ENCODE results near the gene FTO.

The FTO gene

DNA sequence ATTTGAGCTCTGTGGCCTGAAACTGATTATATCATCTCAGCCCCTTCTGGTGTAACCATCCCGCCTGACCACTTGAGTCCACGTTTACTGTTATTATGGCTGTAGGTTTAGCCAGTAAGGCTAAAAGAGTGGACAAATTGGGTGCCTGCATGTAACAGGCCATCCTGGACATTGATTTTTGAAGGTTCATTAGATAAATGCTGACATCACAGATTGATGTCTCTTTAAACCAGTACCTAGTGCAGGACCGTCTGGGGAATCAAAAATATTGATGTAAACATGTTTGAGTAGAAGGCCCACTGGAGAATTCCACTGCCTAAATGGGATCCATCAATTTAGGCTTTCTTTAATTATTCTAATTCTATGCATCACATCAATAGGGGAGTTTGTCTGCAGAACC lies 367.6 kb downstream of the FTO start:
- no peak overlapping the region for H3K4me3 ChIP-seq (ENCODE audit: low read length)
- TF ChIP-seq ZNF274 (IDR thresholded peaks at IDR 0.05; ENCODE audit: low read depth, low read length), result no peak

- no peak for TF ChIP-seq ZNF274 (IDR thresholded peaks at IDR 0.05; ENCODE audit: low read depth, low read length)
- no peak overlapping the region for H3K4me3 ChIP-seq (ENCODE audit: low read length)
Observed at GRCh38 chr16:54072237-54072636, 368.3 kb downstream of the FTO start.

DNA sequence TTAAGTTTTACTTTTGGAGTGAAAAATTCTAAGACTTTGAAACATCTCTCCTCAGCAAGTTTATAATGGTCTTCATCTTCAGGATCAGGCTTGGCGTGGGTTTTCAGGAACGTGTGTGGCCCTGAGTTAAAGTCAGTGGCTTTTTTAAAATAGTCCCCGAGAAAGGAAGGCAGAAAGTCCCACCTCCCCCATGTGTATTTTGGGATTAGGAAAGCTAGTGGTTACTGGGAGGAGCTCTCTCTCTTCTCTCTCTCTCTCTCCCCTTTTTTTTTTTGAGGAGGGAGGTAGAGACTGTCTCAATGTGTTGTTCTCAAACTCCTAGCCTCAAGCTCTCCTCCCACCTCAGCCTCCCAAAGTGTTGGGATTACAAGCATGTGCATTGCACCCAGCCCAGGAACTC lies 369.4 kb downstream of the FTO start:
- no peak overlapping the region for H3K4me3 ChIP-seq (ENCODE audit: low read length)
- no peak for TF ChIP-seq ZNF274 (IDR thresholded peaks at IDR 0.05; ENCODE audit: low read depth, low read length)

- no peak overlapping the region for H3K4me3 ChIP-seq (ENCODE audit: low read length)
- no peak for TF ChIP-seq ZNF274 (IDR thresholded peaks at IDR 0.05; ENCODE audit: low read depth, low read length)
Observed at GRCh38 chr16:54075446-54075845, 371.5 kb downstream of the FTO start.

DNA sequence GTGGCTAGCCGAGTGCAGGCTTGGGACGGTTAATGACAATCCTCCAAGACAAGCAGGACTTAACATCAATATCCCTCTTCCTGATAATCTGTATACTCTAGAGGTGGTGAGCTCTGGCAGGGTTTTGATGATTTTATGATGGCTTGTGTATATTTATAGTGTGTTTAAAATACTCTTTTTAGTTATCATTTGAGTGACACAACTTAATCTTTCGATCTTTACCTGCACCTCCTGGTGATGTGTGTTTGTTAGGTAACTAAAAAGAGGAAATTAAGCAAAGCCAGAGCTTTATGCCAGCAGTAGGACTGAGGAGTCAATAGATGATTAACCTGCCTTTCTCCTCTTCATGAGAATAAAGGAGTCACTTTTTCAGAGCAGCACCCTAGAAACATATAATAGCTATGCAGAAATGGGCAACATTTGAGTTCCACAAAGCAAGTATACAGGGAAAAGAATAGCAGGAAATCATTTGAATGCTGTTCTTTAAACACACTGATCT lies 372.1 kb downstream of the FTO start:
- H3K4me3 ChIP-seq (ENCODE audit: low read length), result no peak overlapping the region
- TF ChIP-seq ZNF274 (IDR thresholded peaks at IDR 0.05; ENCODE audit: low read depth, low read length), result no peak

GRCh38 chr16:54077050-54077821 lies 373.3 kb downstream of the FTO start:
- H3K4me3 ChIP-seq (ENCODE audit: low read length), result no peak overlapping the region
- TF ChIP-seq ZNF274 (IDR thresholded peaks at IDR 0.05; ENCODE audit: low read depth, low read length), result no peak

DNA sequence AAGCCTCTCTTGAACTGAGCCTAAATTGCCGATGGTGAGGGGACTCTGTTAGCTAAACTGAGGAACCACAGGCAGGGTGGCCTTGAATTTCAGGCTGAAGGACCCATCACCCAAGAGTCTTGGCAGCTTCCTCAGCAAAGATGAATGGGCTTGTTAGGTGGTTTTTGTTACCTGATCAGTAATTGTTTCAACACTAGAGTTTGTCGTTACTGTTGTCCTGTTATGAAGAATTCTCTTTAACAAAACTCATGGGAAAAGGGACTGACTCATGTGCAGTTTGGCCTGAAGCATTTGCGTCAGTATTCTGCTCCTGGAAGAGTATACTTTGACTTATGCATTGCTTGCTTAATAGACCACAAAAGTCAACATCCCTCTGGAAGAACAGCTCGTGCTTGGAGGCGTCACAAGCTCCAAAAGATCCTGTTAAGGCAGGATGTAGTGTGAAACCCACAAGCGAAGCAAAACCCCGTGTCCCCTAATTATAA lies 376.6 kb downstream of the FTO start:
- no peak for TF ChIP-seq ZNF274 (IDR thresholded peaks at IDR 0.05; ENCODE audit: low read depth, low read length)

DNA sequence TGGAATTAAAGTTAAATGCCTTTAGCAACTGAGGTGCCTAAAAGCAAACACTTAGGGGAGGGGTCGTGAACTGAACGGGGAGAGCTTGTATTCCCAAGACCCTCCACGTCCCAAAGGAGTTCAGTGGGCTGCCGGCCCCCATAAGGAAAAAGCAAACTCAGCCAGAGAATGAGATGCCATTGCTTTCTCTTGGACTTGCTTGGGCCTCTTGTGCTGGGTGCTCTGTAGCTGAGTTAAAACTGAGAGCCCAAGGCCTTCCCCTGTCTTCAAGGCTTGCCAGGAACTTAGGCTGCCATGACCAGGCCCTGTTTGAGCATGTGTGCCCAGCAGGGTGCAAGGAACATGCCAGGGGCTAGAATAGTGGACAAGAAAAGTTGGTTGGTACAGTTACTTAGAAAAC lies 382.8 kb downstream of the FTO start:
- TF ChIP-seq ZNF274 (IDR thresholded peaks at IDR 0.05; ENCODE audit: low read depth, low read length), result no peak

More for the DNA sequence above, 376.6 kb downstream of the FTO start:
- no peak overlapping the region for H3K4me3 ChIP-seq (ENCODE audit: low read length)

DNA sequence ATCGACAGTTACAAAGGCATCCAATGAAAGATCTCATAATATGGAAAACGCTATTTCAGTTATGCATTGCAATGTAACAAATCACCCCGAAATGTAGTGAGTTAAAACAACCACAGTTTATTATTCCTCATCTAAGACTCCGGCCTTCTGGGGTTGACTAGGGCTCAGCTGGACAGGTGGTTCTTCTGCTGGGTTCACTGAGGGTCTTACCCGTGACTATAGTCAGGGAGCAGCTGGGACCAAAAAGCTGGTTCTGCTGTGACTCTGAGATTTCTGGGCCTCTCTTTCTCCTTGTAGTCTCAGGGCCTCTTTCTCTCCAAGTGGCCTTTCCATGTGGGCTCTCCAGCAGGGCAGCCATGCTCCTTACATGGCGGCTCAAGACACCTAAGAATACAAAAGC lies 386.6 kb downstream of the FTO start:
- no peak for TF ChIP-seq ZNF274 (IDR thresholded peaks at IDR 0.05; ENCODE audit: low read depth, low read length)
- no peak overlapping the region for H3K4me3 ChIP-seq (ENCODE audit: low read length)

More for the DNA sequence above, 382.8 kb downstream of the FTO start:
- no peak overlapping the region for H3K4me3 ChIP-seq (ENCODE audit: low read length)

GRCh38 chr16:54093281-54093680 lies 389.3 kb downstream of the FTO start:
- H3K4me3 ChIP-seq (ENCODE audit: low read length), result no peak overlapping the region
- no peak for TF ChIP-seq ZNF274 (IDR thresholded peaks at IDR 0.05; ENCODE audit: low read depth, low read length)

DNA sequence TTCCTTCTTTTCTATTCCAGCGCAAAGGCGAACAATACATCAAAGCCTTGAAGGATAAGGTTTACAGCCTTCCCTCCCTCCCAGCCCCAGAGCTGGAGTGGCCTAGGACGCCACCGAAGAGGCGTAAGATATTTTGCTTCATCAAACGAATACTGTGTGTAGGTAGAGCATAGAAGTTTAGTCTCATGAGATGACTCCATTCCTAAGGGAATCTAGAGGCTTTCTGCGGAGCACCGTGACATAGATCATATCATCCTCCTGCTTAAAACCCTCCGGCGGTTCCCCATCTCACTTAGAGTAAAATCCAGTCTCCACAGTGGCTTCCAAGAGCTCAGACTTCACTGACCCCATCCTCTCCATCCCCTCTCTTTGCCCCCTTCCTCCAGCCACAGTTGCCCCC lies 390.7 kb downstream of the FTO start:
- no peak for TF ChIP-seq ZNF274 (IDR thresholded peaks at IDR 0.05; ENCODE audit: low read depth, low read length)
- H3K4me3 ChIP-seq (ENCODE audit: low read length), result no peak overlapping the region

DNA sequence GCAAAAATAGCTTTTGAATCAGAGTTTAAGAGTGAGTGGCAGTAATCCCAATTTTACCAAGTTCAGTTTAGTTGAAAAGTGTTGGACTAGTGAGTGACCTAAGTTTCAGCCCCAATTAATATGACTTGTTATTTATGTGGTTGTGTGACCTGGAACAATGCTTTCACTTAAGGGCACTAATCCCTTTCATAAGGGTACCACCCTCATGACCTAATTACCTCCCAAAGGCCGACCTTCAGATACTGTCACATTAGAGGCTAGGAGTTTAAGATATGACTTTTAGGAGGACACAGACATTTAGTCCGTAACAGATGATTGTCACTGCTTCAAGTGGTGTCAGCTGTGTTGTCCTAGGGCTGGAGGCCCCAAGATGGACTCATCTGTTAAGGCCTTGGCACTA lies 392.7 kb downstream of the FTO start:
- no peak for TF ChIP-seq ZNF274 (IDR thresholded peaks at IDR 0.05; ENCODE audit: low read depth, low read length)
- H3K4me3 ChIP-seq (ENCODE audit: low read length), result no peak overlapping the region

DNA sequence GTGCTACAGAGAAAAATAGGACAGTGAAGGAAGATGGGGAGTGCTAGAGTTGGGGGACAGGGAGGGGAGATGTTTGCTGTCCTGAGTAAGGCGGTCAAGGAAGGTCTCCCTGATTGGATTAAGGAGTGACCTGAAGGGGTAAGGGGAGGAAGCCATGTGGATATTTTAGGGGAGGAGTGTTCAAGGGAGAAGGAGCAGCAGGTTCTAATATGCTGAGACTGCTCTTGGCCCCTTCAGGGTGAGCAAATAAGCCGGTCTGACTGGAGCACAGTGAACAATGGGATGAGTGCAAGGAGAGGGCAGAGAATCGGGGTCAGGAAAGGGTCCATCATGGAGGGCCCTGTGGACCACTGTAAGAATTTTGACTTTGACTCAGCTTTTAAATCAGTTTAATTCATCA lies 393.8 kb downstream of the FTO start:
- TF ChIP-seq ZNF274 (IDR thresholded peaks at IDR 0.05; ENCODE audit: low read depth, low read length), result no peak
- no peak overlapping the region for H3K4me3 ChIP-seq (ENCODE audit: low read length)

DNA sequence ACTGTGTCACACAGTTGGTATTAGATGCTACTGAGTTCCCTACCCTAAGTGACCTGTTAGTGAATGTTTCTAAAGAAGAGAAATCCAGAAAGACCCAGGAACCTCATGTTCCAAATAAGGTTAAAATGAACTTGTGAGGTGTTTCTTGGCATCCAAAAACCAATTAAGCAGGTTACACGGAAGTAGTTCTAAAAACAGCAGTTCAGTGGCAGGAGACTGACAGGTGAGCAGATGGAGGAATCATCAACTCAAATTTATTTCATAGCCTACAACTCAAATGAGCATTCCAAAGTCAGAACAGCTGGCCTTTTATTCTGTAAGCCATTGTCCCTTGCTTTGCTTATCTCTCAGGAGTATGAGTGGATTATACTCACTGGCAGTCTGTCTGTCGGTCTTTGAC lies 394.3 kb downstream of the FTO start:
- H3K4me3 ChIP-seq (ENCODE audit: low read length), result no peak overlapping the region
- TF ChIP-seq ZNF274 (IDR thresholded peaks at IDR 0.05; ENCODE audit: low read depth, low read length), result no peak

DNA sequence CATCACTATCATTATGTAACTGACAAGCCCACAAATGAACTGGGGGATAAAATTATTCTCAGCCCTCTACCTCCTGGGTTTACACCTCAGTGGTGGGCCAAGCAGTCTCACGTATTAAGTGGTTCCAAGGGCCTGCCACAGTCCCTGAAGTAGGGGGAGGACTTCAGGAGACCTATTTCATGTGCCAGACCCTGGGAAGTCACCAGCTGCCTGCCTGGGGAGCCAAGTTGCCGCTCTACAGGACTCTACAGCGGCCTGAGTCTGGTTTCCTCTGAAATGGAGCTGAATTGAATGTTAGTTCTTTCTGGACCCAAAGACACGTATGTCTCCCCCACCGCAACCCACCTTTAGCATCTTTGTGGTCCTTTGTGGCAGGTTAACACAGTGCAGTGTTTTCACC lies 395.7 kb downstream of the FTO start:
- no peak for TF ChIP-seq ZNF274 (IDR thresholded peaks at IDR 0.05; ENCODE audit: low read depth, low read length)
- H3K4me3 ChIP-seq (ENCODE audit: low read length), result no peak overlapping the region

Measured in GM08714 (cell line).